Measurements from ENCODE around the gene CD276. TPM values are rescaled to one million over a fixed set of nuclear protein-coding genes. Genes with fewer than 3 reads are reported as not detected.

CD276 gene
- total RNA-seq, 1 donor from 2014 or later: 78.1 TPM

DNA sequence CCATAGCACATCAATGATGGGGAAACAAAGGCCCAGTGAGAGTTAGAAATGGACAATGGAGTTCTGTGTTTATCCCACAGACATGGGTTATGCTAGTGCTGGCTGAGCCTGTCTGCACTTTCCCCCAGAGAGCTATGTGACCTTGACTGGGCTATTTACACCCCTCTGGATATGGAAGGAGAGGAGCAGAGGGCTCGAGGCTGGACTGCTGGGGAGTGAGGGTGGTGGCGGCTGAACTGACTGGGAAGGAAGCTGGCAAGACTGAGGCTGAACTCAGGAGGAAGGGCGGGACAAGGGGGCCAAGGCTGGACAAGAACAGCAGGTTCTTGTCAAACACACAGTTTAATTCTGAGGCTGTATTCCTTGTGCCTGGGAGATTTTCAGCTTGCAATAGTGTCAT is 79.7 kb downstream of the CD276 start:
- Histone ChIP-seq H3K27ac (no peak overlapping the region), H3K4me1 (no peaks in the 10 kb centered on the region), H3K27me3 (no peaks in the 10 kb centered on the region), H3K9me3 (no peaks in the 10 kb centered on the region), H3K36me3 (no peaks in the 10 kb centered on the region), H3K4me3 (no peak overlapping the region)
- intact Hi-C loops (cut with DNase I): no loop called here
- no peak for DNase-seq (ENCODE audit: extremely low spot score in 2 of 2)
- TF ChIP-seq POLR2AphosphoS5 (IDR thresholded peaks at IDR 0.05; ENCODE audit: insufficient read depth in 1 of 2, low read depth in 1 of 2) (no peak), POLR2A (IDR thresholded peaks at IDR 0.05) (no peak)
- TF ChIP-seq, protein P1, sequence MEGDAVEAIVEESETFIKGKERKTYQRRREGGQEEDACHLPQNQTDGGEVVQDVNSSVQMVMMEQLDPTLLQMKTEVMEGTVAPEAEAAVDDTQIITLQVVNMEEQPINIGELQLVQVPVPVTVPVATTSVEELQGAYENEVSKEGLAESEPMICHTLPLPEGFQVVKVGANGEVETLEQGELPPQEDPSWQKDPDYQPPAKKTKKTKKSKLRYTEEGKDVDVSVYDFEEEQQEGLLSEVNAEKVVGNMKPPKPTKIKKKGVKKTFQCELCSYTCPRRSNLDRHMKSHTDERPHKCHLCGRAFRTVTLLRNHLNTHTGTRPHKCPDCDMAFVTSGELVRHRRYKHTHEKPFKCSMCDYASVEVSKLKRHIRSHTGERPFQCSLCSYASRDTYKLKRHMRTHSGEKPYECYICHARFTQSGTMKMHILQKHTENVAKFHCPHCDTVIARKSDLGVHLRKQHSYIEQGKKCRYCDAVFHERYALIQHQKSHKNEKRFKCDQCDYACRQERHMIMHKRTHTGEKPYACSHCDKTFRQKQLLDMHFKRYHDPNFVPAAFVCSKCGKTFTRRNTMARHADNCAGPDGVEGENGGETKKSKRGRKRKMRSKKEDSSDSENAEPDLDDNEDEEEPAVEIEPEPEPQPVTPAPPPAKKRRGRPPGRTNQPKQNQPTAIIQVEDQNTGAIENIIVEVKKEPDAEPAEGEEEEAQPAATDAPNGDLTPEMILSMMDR (IDR thresholded peaks at IDR 0.05): no peak

Other genes starting within 250 kb of the CD276 start
- gene REC114, start 241.2 kb upstream of the CD276 start, total RNA-seq: not detected
- 139 TPM for gene NPTN, start 51.0 kb upstream of the CD276 start, total RNA-seq
- 5.6 TPM for gene INSYN1, start 69.0 kb downstream of the CD276 start, total RNA-seq
- gene TBC1D21, start 189.2 kb downstream of the CD276 start, total RNA-seq: not detected
- 29.0 TPM for gene LOXL1, start 242.1 kb downstream of the CD276 start, total RNA-seq